Stomach (tissue), 4 donors: Measurements from ENCODE around the gene TNFRSF6B.

Experiments
- EP300 ChIP-seq: sonication (generic); formaldehyde crosslinking; IDR thresholded peaks from one replicate; pipeline ENCODE4 v1.6.1; 2017; ENCODE audit warnings: antibody characterized with exemption
- TF ChIP-seq, protein P1 (sequence below), 7 experiments: fragments of 450-650 bp in 4 of 7; fragments of 200-600 bp in 3 of 7; sonication (generic) in 3 of 7; IDR thresholded peaks; one replicate each; pipeline ENCODE4 v1.5.1; 2016 to 2019; ENCODE audit warnings: antibody characterized with exemption in 7 of 7, control low read depth in 2 of 7, mild to moderate bottlenecking in 1 of 7

GRCh38 chr20:63661959-63662812 is 34.3 kb upstream of the TNFRSF6B start:
- TF ChIP-seq, protein P1, sequence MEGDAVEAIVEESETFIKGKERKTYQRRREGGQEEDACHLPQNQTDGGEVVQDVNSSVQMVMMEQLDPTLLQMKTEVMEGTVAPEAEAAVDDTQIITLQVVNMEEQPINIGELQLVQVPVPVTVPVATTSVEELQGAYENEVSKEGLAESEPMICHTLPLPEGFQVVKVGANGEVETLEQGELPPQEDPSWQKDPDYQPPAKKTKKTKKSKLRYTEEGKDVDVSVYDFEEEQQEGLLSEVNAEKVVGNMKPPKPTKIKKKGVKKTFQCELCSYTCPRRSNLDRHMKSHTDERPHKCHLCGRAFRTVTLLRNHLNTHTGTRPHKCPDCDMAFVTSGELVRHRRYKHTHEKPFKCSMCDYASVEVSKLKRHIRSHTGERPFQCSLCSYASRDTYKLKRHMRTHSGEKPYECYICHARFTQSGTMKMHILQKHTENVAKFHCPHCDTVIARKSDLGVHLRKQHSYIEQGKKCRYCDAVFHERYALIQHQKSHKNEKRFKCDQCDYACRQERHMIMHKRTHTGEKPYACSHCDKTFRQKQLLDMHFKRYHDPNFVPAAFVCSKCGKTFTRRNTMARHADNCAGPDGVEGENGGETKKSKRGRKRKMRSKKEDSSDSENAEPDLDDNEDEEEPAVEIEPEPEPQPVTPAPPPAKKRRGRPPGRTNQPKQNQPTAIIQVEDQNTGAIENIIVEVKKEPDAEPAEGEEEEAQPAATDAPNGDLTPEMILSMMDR (IDR thresholded peaks at IDR 0.05): no peak
- TF ChIP-seq EP300: no peak
